ENCODE results near the gene USP31. TPM values are rescaled to one million over a fixed set of nuclear protein-coding genes. Genes with fewer than 3 reads are reported as not detected.

The USP31 gene
- total and polyA plus RNA-seq, 2 of the 8 experiments (the other 6 are each of a cell fraction or from before 2014, with no cell fraction given), result 6.7 to 19.0 TPM

DNA sequence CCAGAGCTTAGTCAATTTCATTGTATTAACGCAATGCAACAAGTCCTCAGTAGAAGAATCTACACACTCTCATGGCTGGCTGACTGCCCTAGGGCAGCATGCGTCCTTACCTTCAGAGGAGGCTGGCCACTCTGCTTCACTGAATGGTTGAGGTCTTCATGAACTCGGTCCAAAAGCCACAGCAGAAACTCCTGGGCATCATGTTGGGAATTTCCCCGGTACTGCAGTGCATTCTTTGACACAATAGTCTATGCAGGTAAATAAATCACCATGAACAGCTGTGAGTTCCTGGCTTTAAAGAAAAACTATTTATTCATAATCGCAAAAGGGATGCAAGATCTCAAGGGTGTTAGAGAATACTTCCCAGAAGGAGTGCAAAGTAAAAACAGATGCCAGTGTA, 41.3 kb downstream of the USP31 start:
- no peak overlapping the region for H3K4ac ChIP-seq (replicated peaks; ENCODE audit: insufficient read length, low read depth, low read length)
- no peak overlapping the region for H3K14ac ChIP-seq (ENCODE audit: insufficient read length)
- H3K27ac ChIP-seq (ENCODE audit: low read depth, low read length), result no peak overlapping the region
- H3K9ac ChIP-seq (replicated peaks in 1 of 4; ENCODE audit: extremely low read depth in 1 of 4, low read depth in 3 of 4, low read length in 3 of 4), result no peak overlapping the region
- H3K23ac ChIP-seq (ENCODE audit: insufficient read length), result no peak overlapping the region
- no peak overlapping the region for H2BK120ac ChIP-seq (replicated peaks; ENCODE audit: low read depth, low read length)
- H3K27me3 ChIP-seq (replicated peaks in 1 of 4; ENCODE audit: control insufficient read depth in 3 of 4, extremely low read depth in 1 of 4, insufficient read depth in 3 of 4, low read length in 3 of 4), result no peaks in the 10 kb centered on the region
- WGBS, 2 experiments (ENCODE audit: extremely low coverage in 1 of 2, insufficient coverage in 1 of 2, insufficient read length in 1 of 2, insufficient replicate concordance in 2 of 2, low coverage in 1 of 2, low lambda C conversion rate in 2 of 2, missing lambda C conversion rate in 1 of 2), result 84% methylated on average over 5 of the region's 5 CpGs; no CpG with 5 or more reads in 1 of the 2 experiments
- no peak overlapping the region for H4K8ac ChIP-seq (ENCODE audit: extremely low read depth, insufficient read depth, low read length)
- no peak overlapping the region for H2BK5ac ChIP-seq (ENCODE audit: low read depth, low read length)
- no peak overlapping the region for H3K4me2 ChIP-seq (ENCODE audit: insufficient read depth in 1 of 2, low read depth in 2 of 2, low read length in 2 of 2)
- no peaks in the 10 kb centered on the region for H3K9me3 ChIP-seq (ENCODE audit: insufficient read depth in 2 of 2, low read depth in 1 of 2, low read length in 1 of 2)
- no peak overlapping the region for H3K56ac ChIP-seq (replicated peaks; ENCODE audit: insufficient read length, low read depth, low read length)
- no peak overlapping the region for H2AK5ac ChIP-seq (ENCODE audit: low read depth, low read length)
- peaks cover 0 to 41% of the 10 kb centered on the region in 2 experiments; a peak in 2 of 4 replicates for H3K79me2 ChIP-seq (ENCODE audit: control insufficient read depth in 1 of 2, insufficient read depth in 2 of 2, low read length in 2 of 2)
- ChIA-PET POLR2A (ENCODE audit: partially characterized antibody) (no interaction called here), CTCF (ENCODE audit: partially characterized antibody) (interaction anchor here (0.6 kb wide), 1 partner anchor 189 kb away, joined by 4 read pairs; no protein-coding TSS in a partner anchor)
- no peak overlapping the region for H4K91ac ChIP-seq (replicated peaks; ENCODE audit: insufficient read length, low read length)
- DNase-seq (ENCODE audit: low read depth in 1 of 2, low spot score in 2 of 2) (no peak), FAIRE-seq (no peak)
- no peak overlapping the region for H3K18ac ChIP-seq (ENCODE audit: extremely low read depth, low read length)
- H2BK15ac ChIP-seq (ENCODE audit: low read length), result no peak overlapping the region
- no peak overlapping the region for H3K4me3 ChIP-seq (ENCODE audit: extremely low read depth in 1 of 4, insufficient read depth in 2 of 4, low read depth in 3 of 4, low read length in 4 of 4)
- peaks cover 0 to 4% (median under 1%) of the 10 kb centered on the region in 4 experiments; a peak in 2 of 7 replicates for H3K4me1 ChIP-seq (replicated peaks in 1 of 4; ENCODE audit: control insufficient read depth in 3 of 4, insufficient read depth in 4 of 4, low read length in 3 of 4)
- H4K5ac ChIP-seq (ENCODE audit: insufficient read length, low read depth, low read length), result no peak overlapping the region
- H3K36me3 ChIP-seq (ENCODE audit: control insufficient read depth in 2 of 4, insufficient read depth in 4 of 4, low read length in 3 of 4), result peaks cover 0 to 10% (median 0%) of the 10 kb centered on the region in 4 experiments; a peak in 3 of 8 replicates
- H2BK12ac ChIP-seq (ENCODE audit: low read depth, low read length), result no peak overlapping the region
- H3K23me2 ChIP-seq (ENCODE audit: low read depth, low read length), result no peaks in the 10 kb centered on the region
- no peak overlapping the region for H2BK20ac ChIP-seq (ENCODE audit: low read length)
- H2AFZ ChIP-seq (ENCODE audit: low read length), result no peak overlapping the region
- H4K20me1 ChIP-seq (replicated peaks in 1 of 2; ENCODE audit: control insufficient read depth in 1 of 2, insufficient read depth in 2 of 2, low read length in 2 of 2), result peaks cover 2 to 4% of the 10 kb centered on the region in 2 experiments
- no peaks in the 10 kb centered on the region for H3K79me1 ChIP-seq (ENCODE audit: low read depth, low read length)
